HG03378 (cell line): ENCODE data around the gene SLC24A3.

Source experiments
- ATAC-seq: cut with Tn5 transposase; IDR thresholded peaks from one replicate; pipeline ENCODE4 v1.9.1; 2021; ENCODE audit warnings: mild to moderate bottlenecking, moderate library complexity; ENCODE audit not compliant: unreplicated experiment

The SLC24A3 gene

GRCh38 chr20:19571996-19572395, 359.6 kb downstream of the SLC24A3 start:
- ATAC-seq: no peak

DNA sequence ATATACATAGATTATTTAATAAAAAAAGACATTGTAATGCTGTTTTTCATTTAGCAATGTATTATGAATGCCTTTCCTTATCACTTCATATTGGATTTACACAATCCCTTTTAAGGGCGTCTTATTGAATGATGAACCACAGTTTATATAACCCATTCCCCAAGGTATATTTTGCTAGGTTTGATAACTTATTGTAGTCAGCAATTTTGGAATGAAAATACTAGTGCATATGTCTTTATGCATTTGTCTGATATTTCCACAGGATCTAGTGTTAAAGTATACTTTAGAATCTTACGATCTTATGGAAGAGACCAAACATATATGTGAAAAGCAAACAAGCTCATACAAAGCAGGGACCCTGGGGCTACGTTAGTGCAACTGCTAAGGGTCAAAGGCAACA, 365.2 kb downstream of the SLC24A3 start:
- ATAC-seq: no peak

GRCh38 chr20:19582782-19583181, 370.3 kb downstream of the SLC24A3 start:
- no peak for ATAC-seq

DNA sequence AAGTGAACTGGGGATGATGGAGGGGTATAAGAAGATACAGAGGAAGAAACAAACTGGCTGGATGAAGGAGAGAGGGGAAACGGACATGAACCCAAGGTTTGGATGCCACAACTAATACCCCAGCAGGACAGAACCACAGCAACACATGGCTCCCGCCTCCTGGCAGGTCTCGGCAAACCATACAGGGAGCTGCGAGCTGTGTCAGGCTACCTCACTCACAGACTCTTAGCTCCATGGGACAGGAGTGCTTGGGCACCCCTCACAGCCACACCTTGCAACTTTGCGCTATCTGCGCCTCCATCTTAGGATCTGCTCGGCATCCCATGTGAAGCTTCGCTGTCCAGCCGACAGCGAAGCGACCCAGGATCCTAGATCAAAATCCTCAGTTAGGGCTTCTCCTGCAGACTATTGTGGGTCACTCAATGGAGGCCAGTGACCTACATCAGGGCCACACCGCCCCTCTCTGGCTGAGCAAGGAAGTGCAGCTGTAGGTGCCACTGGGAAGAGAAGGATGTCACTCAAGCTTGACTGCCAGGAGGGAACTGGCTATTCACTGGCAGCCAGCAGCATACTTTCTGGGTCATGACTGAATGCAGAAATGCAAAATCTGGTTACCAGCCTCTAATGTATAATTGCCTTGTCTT, 371.2 kb downstream of the SLC24A3 start:
- no peak for ATAC-seq

- ATAC-seq: no peak
Observed at GRCh38 chr20:19588241-19588640, 375.8 kb downstream of the SLC24A3 start.

- ATAC-seq: no peak
Observed at GRCh38 chr20:19588732-19589131, 376.3 kb downstream of the SLC24A3 start.

DNA sequence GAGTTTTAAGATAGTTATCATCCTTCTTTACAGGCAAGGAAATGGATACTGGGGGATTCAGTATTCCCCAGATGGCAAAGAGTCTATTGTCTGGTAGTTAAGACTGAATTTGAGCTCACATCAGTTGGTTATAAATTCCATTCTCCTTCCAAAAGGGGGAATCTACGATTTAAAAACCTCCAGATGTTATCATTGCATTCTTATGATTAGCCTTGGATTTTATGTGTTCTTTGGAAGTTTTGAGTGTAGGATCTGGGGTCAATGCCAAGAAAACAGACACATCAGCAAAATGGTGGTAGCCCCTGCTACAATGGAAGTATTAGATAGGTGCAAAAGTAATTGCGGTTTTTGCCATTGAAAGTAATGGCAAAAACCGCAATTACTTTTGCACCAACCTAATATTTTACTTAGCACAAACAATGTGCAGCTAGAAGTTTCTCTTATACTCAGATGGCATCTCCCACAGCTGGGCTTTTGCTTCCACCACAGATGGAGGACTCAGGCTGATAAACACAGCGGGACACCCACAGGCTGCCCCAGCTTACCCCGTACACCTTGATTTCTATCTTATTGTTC, 377.4 kb downstream of the SLC24A3 start:
- no peak for ATAC-seq

- no peak for ATAC-seq
Observed at GRCh38 chr20:19590382-19590781, 377.9 kb downstream of the SLC24A3 start.

GRCh38 chr20:19593762-19594161, 381.3 kb downstream of the SLC24A3 start:
- no peak for ATAC-seq

GRCh38 chr20:19594896-19595295, 382.5 kb downstream of the SLC24A3 start:
- no peak for ATAC-seq

GRCh38 chr20:19598117-19598850, 385.8 kb downstream of the SLC24A3 start:
- ATAC-seq: no peak

DNA sequence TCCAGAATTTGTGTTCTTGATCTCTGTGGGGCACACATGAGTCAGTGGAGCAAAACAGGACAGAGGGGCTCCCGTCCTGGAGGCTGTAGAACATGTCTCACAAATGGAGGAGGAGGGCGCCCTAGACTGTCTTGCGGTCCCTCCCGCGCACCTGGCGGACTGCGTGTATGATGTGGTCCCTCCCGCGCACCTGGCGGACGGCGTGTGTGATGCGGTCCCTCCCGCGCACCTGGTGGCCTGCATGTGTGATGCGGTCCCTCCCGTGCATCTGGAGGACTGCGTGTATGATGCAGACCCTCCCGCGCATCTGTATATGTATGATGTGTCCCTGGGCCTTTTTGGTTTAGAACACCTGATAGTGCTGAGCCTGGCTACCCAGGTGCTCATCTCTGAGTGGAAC, 386.8 kb downstream of the SLC24A3 start:
- ATAC-seq: no peak

DNA sequence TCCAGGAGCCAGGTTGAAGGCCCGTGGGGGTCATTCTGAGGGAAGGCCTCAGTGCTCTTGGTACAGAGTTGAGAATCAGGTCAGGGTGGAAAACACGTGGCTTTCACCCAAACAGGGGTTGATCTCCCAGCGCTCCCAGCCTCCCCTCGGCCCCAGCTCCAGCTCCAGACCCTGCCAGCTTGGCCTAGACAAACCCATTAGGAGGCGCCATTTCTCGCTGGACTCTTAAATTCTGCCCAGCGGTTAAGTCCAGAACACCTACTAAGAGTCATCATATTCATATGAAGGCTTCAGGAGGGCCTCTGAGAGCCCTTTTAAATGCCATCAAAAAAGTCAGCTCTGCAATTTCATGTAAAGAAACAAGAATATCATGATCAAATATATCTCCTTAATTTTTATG, 387.6 kb downstream of the SLC24A3 start:
- ATAC-seq: no peak

DNA sequence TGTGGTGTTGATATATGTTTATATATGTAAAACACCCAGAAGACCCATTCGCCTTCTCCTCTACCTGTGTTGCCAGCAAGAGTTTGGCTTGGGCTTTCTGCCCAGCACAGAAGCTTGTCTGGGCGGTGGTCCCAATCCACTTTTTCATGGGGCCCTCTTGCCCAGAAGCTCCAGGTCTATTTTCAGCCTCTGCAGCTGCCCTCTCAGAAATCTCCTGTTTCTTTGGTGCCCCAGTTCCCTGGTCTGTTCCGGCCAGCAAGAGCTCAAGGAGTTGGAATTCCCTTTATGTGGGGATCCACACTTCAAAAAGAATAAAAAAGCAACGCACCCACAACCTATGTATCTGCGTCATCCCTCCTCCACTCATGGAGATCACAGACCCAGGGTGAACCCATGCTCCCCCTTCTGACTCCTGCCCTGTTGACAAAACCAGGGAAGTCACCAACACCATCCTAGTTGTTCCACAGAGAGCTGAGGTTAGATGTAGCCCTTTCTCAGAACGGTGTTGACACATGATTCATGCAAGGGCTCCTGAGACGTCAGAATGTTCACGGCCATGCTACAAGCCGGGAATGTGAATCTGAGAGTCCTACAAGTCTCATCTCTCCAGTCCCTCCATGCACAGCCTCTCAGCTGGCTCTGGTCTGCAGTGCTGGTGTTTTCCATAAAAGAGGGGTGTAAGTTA, 388.8 kb downstream of the SLC24A3 start:
- ATAC-seq: no peak

DNA sequence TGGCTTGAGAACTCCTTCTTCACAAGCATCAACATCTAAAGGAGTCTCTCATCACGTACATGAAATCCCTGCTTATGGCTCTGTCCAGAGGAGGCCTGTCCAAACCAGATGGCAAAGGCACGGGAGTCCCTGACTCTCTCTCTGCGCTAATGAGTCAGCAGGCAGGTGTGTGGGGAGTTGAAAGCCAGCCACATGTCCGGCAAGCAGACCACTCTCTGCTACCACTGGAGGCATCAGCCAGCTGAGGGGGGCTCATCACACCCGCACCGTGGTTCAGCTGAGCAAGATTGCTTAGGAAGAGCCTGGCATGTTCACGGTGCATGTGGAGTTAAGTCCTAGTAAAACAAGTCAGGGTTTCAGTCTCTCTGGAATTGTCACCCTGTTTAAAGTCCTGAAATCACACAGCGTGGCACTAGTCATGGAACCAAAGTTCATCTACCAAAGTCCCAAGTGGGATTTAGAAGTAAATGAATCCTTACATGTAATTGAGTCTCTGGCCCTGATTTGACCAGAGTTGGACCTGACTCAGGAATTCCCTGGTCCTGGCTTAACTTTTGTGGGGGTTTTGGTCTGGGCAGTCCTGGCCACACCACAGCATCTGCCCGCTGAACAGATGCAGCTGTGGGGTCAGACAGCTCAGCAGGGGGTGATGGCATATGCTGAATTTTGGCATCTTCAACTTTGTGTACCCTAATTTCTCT, 390.4 kb downstream of the SLC24A3 start:
- no peak for ATAC-seq

DNA sequence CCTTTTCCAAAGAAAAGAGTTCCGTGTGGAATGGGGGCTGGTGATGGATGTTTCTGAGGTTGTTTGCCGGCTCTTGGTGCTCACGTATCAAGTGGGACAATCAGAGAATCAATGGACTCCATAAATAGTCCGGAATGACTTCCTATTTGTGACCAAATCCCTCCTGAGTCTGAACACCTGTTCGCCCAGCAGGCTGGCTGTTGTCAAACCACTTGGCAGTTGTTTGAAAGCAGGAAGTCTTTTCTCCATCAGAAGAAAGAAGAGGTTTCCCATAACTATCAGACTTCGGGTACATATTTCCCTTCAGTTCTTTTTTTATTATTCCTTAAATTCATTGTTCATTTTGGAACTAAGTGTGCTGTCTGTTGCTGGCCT, 390.9 kb downstream of the SLC24A3 start:
- no peak for ATAC-seq

DNA sequence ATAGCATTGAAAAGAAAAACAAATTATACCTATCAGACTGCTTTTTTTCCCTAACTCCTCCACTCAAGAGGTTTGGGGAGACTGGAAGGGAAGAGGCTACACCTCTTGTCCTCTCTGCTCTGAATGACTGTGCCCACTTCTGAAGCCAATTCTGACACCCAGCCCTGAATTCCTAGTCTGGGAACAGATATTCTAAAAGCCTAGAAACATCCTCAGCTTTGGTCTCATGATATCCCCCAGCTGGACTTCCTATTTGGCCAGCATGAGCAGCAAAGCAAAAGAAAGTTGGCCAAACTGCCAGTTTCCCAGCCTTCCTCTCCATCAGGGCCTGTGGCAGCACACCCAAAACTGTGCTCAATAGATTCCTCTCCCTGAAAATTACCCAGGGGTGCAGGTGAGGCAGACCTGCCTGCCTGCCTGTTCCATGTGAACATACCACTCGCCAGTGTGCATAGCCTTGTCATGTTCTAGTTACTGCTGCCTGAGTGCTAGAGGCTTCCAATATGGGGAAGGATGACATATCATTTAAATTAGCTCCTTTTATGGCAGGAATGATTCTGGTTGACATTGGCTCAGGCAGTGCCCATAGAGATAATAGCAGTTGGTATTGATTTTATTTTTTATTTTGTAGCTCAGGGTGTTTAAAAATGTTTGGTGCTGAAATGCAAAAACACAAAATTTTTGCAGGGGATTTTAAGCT, 393.5 kb downstream of the SLC24A3 start:
- ATAC-seq: no peak

GRCh38 chr20:19609642-19610223, 397.3 kb downstream of the SLC24A3 start:
- ATAC-seq: no peak

- no peak for ATAC-seq
Observed at GRCh38 chr20:19615629-19616028, 403.2 kb downstream of the SLC24A3 start.

- no peak for ATAC-seq
Observed at GRCh38 chr20:19616081-19616480, 403.6 kb downstream of the SLC24A3 start.
